ENCODE measurements around the gene LIMS1.
"Not testable (repeated sequence)": the region's sequence is repeated elsewhere in the genome, so short reads cannot be mapped to it uniquely, and the experiment has no call there.

GRCh38 chr2:108688818-108689756, 154.8 kb downstream of the LIMS1 start:
- not testable (repeated sequence) for TF ChIP-seq CTCF, EZH2 (IDR thresholded peaks at IDR 0.05)
